CD14-positive monocyte (primary cell): Measurements from ENCODE around the gene PPARGC1A. TPM values are rescaled to one million over a fixed set of nuclear protein-coding genes. Genes with fewer than 3 reads are reported as not detected.

Experiments
- DNase-seq, 3 donors: peaks; one replicate each; pipeline ENCODE4 v3.0.0-alpha.2; 2011 to 2022
- H2AFZ ChIP-seq: 2 replicates; pipeline ENCODE4 v1.6.0; 2012; ENCODE audit warnings: mild to moderate bottlenecking, low read depth, low read length, inconsistent platforms; ENCODE audit not compliant: insufficient read depth, poor library complexity, severe bottlenecking
- H3K27ac ChIP-seq, 2 donors: 1 replicate in 1 of 2; 2 replicates in 1 of 2; pipeline ENCODE4 v1.5.1; 2012 to 2013; ENCODE audit warnings: low read length in 2 of 2, control low read depth in 1 of 2, inconsistent platforms in 1 of 2, low read depth in 1 of 2, mild to moderate bottlenecking in 1 of 2
- H3K27me3 ChIP-seq, 2 donors: one replicate each; pipeline versions ENCODE4 v1.6.0 to v1.6.1; 2011 to 2013; ENCODE audit warnings: low read length in 2 of 2; ENCODE audit not compliant: control insufficient read depth in 2 of 2, insufficient read depth in 2 of 2
- H3K36me3 ChIP-seq, 2 donors: replicated peaks in 1 of 2; 1 replicate in 1 of 2; 2 replicates in 1 of 2; pipeline versions ENCODE4 v1.5.1 to v1.6.1; 2012 to 2013; ENCODE audit warnings: low read length in 2 of 2, control low read depth in 1 of 2, inconsistent platforms in 1 of 2, mild to moderate bottlenecking in 1 of 2; ENCODE audit not compliant: insufficient read depth in 2 of 2, control insufficient read depth in 1 of 2
- H3K4me1 ChIP-seq, 2 donors: 1 replicate in 1 of 2; 2 replicates in 1 of 2; pipeline versions ENCODE4 v1.5.1 to v1.6.1; 2012 to 2013; ENCODE audit warnings: low read length in 2 of 2, control low read depth in 1 of 2, inconsistent platforms in 1 of 2, mild to moderate bottlenecking in 1 of 2, moderate library complexity in 1 of 2; ENCODE audit not compliant: insufficient read depth in 2 of 2, control insufficient read depth in 1 of 2
- H3K4me2 ChIP-seq: replicated peaks from 2 replicates; pipeline ENCODE3; 2012; ENCODE audit warnings: low read length, moderate library complexity, mild to moderate bottlenecking; ENCODE audit not compliant: poor library complexity, severe bottlenecking; ENCODE audit errors: extremely low read depth
- H3K4me3 ChIP-seq, 3 experiments: fragments of 200-600 bp in 1 of 3; sonication (generic) in 1 of 3; replicated peaks in 1 of 3; 1 replicate in 2 of 3; 2 replicates in 1 of 3; pipeline ENCODE4 v1.5.1; 2011 to 2013; ENCODE audit warnings: low read length in 3 of 3, mild to moderate bottlenecking in 3 of 3, control low read depth in 2 of 3, low read depth in 2 of 3, inconsistent platforms in 1 of 3, moderate library complexity in 1 of 3
- H3K79me2 ChIP-seq: 2 replicates; pipeline ENCODE4 v1.6.0; 2012; ENCODE audit warnings: mild to moderate bottlenecking, control low read depth, inconsistent platforms, low read length, moderate library complexity; ENCODE audit not compliant: insufficient read depth
- H3K9ac ChIP-seq: 2 replicates; pipeline ENCODE4 v1.6.0; 2017; ENCODE audit warnings: low read length, mild to moderate bottlenecking; ENCODE audit not compliant: insufficient read depth, poor library complexity, severe bottlenecking
- H3K9me3 ChIP-seq, 2 donors: replicated peaks in 1 of 2; 1 replicate in 1 of 2; 2 replicates in 1 of 2; pipeline versions ENCODE4 v1.5.1 to v1.6.1; 2012 to 2013; ENCODE audit warnings: low read length in 2 of 2, control low read depth in 1 of 2; ENCODE audit not compliant: control insufficient read depth in 1 of 2, insufficient read depth in 1 of 2
- H4K20me1 ChIP-seq: 2 replicates; pipeline ENCODE4 v1.6.0; 2012; ENCODE audit warnings: mild to moderate bottlenecking, low read length, control low read depth, moderate library complexity; ENCODE audit not compliant: insufficient read depth
- H3K27ac Mint-ChIP-seq, 7 donors: one replicate each; pipeline ENCODE4 v1.8.0; 2020; ENCODE audit warnings: mild to moderate bottlenecking in 7 of 7, mixed read lengths in 7 of 7, moderate library complexity in 6 of 7, inconsistent platforms in 2 of 7
- H3K27me3 Mint-ChIP-seq, 3 donors: one replicate each; pipeline ENCODE4 v1.8.0; 2021 to 2022; ENCODE audit warnings: low read depth in 3 of 3, mild to moderate bottlenecking in 3 of 3, mixed read lengths in 3 of 3, moderate library complexity in 3 of 3, inconsistent platforms in 1 of 3
- H3K36me3 Mint-ChIP-seq, 2 donors: one replicate each; pipeline ENCODE4 v1.8.0; 2020; ENCODE audit warnings: mixed read lengths in 2 of 2, inconsistent platforms in 1 of 2, mild to moderate bottlenecking in 1 of 2
- H3K4me1 Mint-ChIP-seq: one replicate; pipeline ENCODE4 v1.8.0; 2020; ENCODE audit warnings: mild to moderate bottlenecking, mixed read lengths
- H3K4me3 Mint-ChIP-seq, 2 donors: one replicate each; pipeline ENCODE4 v1.8.0; 2020; ENCODE audit warnings: mild to moderate bottlenecking in 2 of 2, mixed read lengths in 2 of 2, moderate library complexity in 1 of 2
- H3K9me3 Mint-ChIP-seq, 7 donors: one replicate each; pipeline ENCODE4 v1.8.0; 2020 to 2022; ENCODE audit warnings: mixed read lengths in 7 of 7, mild to moderate bottlenecking in 6 of 7, moderate library complexity in 6 of 7, inconsistent platforms in 2 of 7
- CTCF ChIP-seq: fragments of 200-600 bp; IDR thresholded peaks from one replicate; pipeline ENCODE4 v1.8.0; 2022; ENCODE audit warnings: antibody characterized with exemption, mild to moderate bottlenecking
- WGBS: methylation state at CpG from one replicate; pipeline ENCODE4 v1.1.5; 2013; ENCODE audit warnings: missing lambda C conversion rate; ENCODE audit not compliant: insufficient coverage; 5-methylcytosine and 5-hydroxymethylcytosine counted together
- intact Hi-C, 2 donors: fragments of 100-400 bp; cut with micrococcal nuclease; formaldehyde crosslinking; loops; one replicate each; pipeline versions ENCODE4 v1.15.0 to v1.15.1; 2023
- polyA plus RNA-seq, 3 donors: library from polyadenylated mRNA; depleted of rRNA in 1 of 3; unstranded in 2 of 3; stranded (reverse) in 1 of 3; fragments of 300-500 nt in 2 of 3; fragments of >200 nt in 1 of 3; fragmentation: Illumina TruSeq in 2 of 3; gene quantifications; 1 replicate in 2 of 3; 2 replicates in 1 of 3; pipeline ENCODE4 v1.2.3, GENCODE V29; 2012 to 2021

The PPARGC1A gene
- polyA plus RNA-seq, 3 donors, result 0.58 to 1.1 (median 0.79) TPM

- DNase-seq, result no peak
- Histone ChIP-seq H3K9me3 (no peaks in the 10 kb centered on the region), H3K4me3 (no peak overlapping the region), H3K4me2 (no peak overlapping the region), H4K20me1 (no peaks in the 10 kb centered on the region), H3K27ac (no peak overlapping the region), H3K27me3 (no peaks in the 10 kb centered on the region), H3K4me1 (no peaks in the 10 kb centered on the region), H2AFZ (no peak overlapping the region), H3K36me3 (no peaks in the 10 kb centered on the region), H3K9ac (no peak overlapping the region), H3K79me2 (no peaks in the 10 kb centered on the region)
- H3K27ac Mint-ChIP-seq, result no peak overlapping the region
- peaks cover 0 to 4% (median 2%) of the 10 kb centered on the region in 3 donors for H3K27me3 Mint-ChIP-seq
- H3K36me3 Mint-ChIP-seq, result no peaks in the 10 kb centered on the region
- intact Hi-C loops, result no loop called here
- no peak overlapping the region for H3K4me3 Mint-ChIP-seq
- peaks cover 0 to 2% (median 0%) of the 10 kb centered on the region in 7 donors for H3K9me3 Mint-ChIP-seq
- TF ChIP-seq CTCF, result no peak
- no peaks in the 10 kb centered on the region for H3K4me1 Mint-ChIP-seq
- WGBS, result 82% methylated on average over 6 of the region's 13 CpGs
These were observed 31.0 kb upstream of the PPARGC1A start for GRCh38 chr4:23920716-23921446.

GRCh38 chr4:23920296-23920695 lies 30.4 kb upstream of the PPARGC1A start:
- no peaks in the 10 kb centered on the region for H3K36me3 ChIP-seq
- no peak overlapping the region for H3K4me3 ChIP-seq
- H3K4me1 Mint-ChIP-seq, result no peaks in the 10 kb centered on the region
- H3K79me2 ChIP-seq, result no peaks in the 10 kb centered on the region
- no peaks in the 10 kb centered on the region for H3K36me3 Mint-ChIP-seq
- no peak overlapping the region for H3K27ac Mint-ChIP-seq
- H3K9ac ChIP-seq, result no peak overlapping the region
- no peaks in the 10 kb centered on the region for H4K20me1 ChIP-seq
- H3K4me1 ChIP-seq, result no peaks in the 10 kb centered on the region
- H3K27me3 Mint-ChIP-seq, result peaks cover 0 to 4% (median 2%) of the 10 kb centered on the region in 3 donors
- no peak for DNase-seq
- no peak overlapping the region for H3K27ac ChIP-seq
- no peak overlapping the region for H3K4me3 Mint-ChIP-seq
- no peak overlapping the region for H3K4me2 ChIP-seq
- H3K27me3 ChIP-seq, result no peaks in the 10 kb centered on the region
- TF ChIP-seq CTCF, result no peak
- no peaks in the 10 kb centered on the region for H3K9me3 ChIP-seq
- intact Hi-C loops, result no loop called here
- no peak overlapping the region for H2AFZ ChIP-seq
- peaks cover 0 to 2% (median 0%) of the 10 kb centered on the region in 7 donors for H3K9me3 Mint-ChIP-seq
